IMR-90 (cell line): ENCODE measurements around the gene RPL23. TPM values are rescaled to one million over a fixed set of nuclear protein-coding genes. Genes with fewer than 3 reads are reported as not detected.

Experiments used
- ATAC-seq: fragments of 200-7000 bp; cut with Tn5 transposase; 2 replicates; pipeline ENCODE4 v1.9.1; 2020; ENCODE audit warnings: low read depth, mild to moderate bottlenecking, moderate library complexity
- BruUV-seq: library from RNA; stranded (reverse); fragments of 400-500 nt; replicated peaks from 2 replicates; lab custom pipeline; 2021; lab: Mats Ljungman, UMichigan
- CTCF ChIA-PET: fragments of 300-600 bp; formaldehyde crosslinking; extraction: SDS; loops from one replicate; lab custom pipeline; 2021; ENCODE audit warnings: antibody characterized with exemption; lab: Yijun Ruan, JAX
- POLR2A ChIA-PET: fragments of 300-600 bp; sonication (Branson Sonifier 250); formaldehyde crosslinking; loops from one replicate; lab custom pipeline; 2022; ENCODE audit warnings: antibody characterized with exemption; ENCODE audit not compliant: unreplicated experiment; lab: Charles Lee
- DNase-seq: peaks from one replicate; pipeline ENCODE4 v3.0.0; 2013
- H2AFZ ChIP-seq: replicated peaks from 2 replicates; pipeline ENCODE3; 2013; ENCODE audit warnings: low read length, mild to moderate bottlenecking; ENCODE audit not compliant: poor library complexity
- H2AK5ac ChIP-seq: 2 replicates; pipeline ENCODE4 v1.6.1; 2013; ENCODE audit warnings: low read depth, low read length, inconsistent platforms
- H2AK9ac ChIP-seq: replicated peaks from 2 replicates; pipeline ENCODE3; 2013; ENCODE audit warnings: mild to moderate bottlenecking, low read depth, low read length, moderate library complexity; ENCODE audit not compliant: poor library complexity
- H2BK120ac ChIP-seq: 2 replicates; pipeline ENCODE4 v1.6.1; 2013; ENCODE audit warnings: low read depth, low read length, inconsistent platforms
- H2BK15ac ChIP-seq: 3 replicates; pipeline ENCODE4 v1.6.1; 2013; ENCODE audit warnings: low read depth, low read length, inconsistent platforms
- H2BK20ac ChIP-seq: 2 replicates; pipeline ENCODE4 v1.6.1; 2013; ENCODE audit warnings: low read depth, mild to moderate bottlenecking, inconsistent platforms, low read length, moderate library complexity
- H2BK5ac ChIP-seq: 2 replicates; pipeline ENCODE4 v1.6.1; 2013; ENCODE audit warnings: mild to moderate bottlenecking, low read depth, low read length, inconsistent platforms; ENCODE audit not compliant: poor library complexity, severe bottlenecking
- H3K14ac ChIP-seq: replicated peaks from 2 replicates; pipeline ENCODE4 v1.6.1; 2013; ENCODE audit warnings: low read depth, low read length, inconsistent platforms
- H3K18ac ChIP-seq: 2 replicates; pipeline ENCODE4 v1.6.1; 2013; ENCODE audit warnings: low read depth, low read length, control low read depth
- H3K23ac ChIP-seq: 2 replicates; pipeline ENCODE4 v1.6.1; 2013; ENCODE audit warnings: low read depth, low read length, inconsistent platforms
- H3K27ac ChIP-seq: 2 replicates; pipeline ENCODE4 v1.5.1; 2013; ENCODE audit warnings: mild to moderate bottlenecking, control low read depth, low read length; ENCODE audit not compliant: insufficient read depth
- H3K27me3 ChIP-seq: 2 replicates; pipeline ENCODE4 v1.6.1; 2013; ENCODE audit warnings: low read length; ENCODE audit not compliant: control insufficient read depth, insufficient read depth
- H3K36me3 ChIP-seq: 2 replicates; pipeline ENCODE4 v1.6.1; 2013; ENCODE audit warnings: low read length, mixed read lengths; ENCODE audit not compliant: control insufficient read depth, insufficient read depth
- H3K4ac ChIP-seq: 2 replicates; pipeline ENCODE4 v1.6.1; 2013; ENCODE audit warnings: low read depth, low read length, inconsistent platforms
- H3K4me1 ChIP-seq: 2 replicates; pipeline ENCODE4 v1.6.1; 2013; ENCODE audit warnings: low read length, mixed read lengths; ENCODE audit not compliant: control insufficient read depth, insufficient read depth
- H3K4me2 ChIP-seq: 2 replicates; pipeline ENCODE4 v1.6.1; 2013; ENCODE audit warnings: low read depth, mild to moderate bottlenecking, control low read depth, low read length, moderate library complexity
- H3K4me3 ChIP-seq: 2 replicates; pipeline ENCODE4 v1.5.1; 2013; ENCODE audit warnings: low read depth, mild to moderate bottlenecking, control low read depth, low read length, moderate library complexity; ENCODE audit not compliant: insufficient read depth
- H3K56ac ChIP-seq: 2 replicates; pipeline ENCODE4 v1.6.1; 2013; ENCODE audit warnings: low read length, inconsistent platforms; ENCODE audit not compliant: insufficient read depth; ENCODE audit errors: extremely low read depth
- H3K79me1 ChIP-seq, 2 experiments: 2 replicates each; pipeline ENCODE4 v1.6.1; 2013; ENCODE audit warnings: low read length in 2 of 2, inconsistent platforms in 1 of 2, low read depth in 1 of 2
- H3K9ac ChIP-seq: 2 replicates; pipeline ENCODE4 v1.6.1; 2013; ENCODE audit warnings: low read depth, low read length, control low read depth
- H3K9me1 ChIP-seq: 2 replicates; pipeline ENCODE4 v1.6.1; 2013; ENCODE audit warnings: low read length, inconsistent platforms; ENCODE audit not compliant: insufficient read depth
- H3K9me3 ChIP-seq: 2 replicates; pipeline ENCODE4 v1.6.1; 2013; ENCODE audit warnings: low read length; ENCODE audit not compliant: control insufficient read depth, insufficient read depth
- H4K20me1 ChIP-seq: 2 replicates; pipeline ENCODE4 v1.6.1; 2013; ENCODE audit warnings: low read length, inconsistent platforms; ENCODE audit not compliant: insufficient read depth
- H4K5ac ChIP-seq: 2 replicates; pipeline ENCODE4 v1.6.1; 2013; ENCODE audit warnings: mild to moderate bottlenecking, low read depth, low read length, control low read depth
- H4K8ac ChIP-seq, 2 experiments: 2 replicates each; pipeline ENCODE4 v1.6.1; 2013; ENCODE audit warnings: low read depth in 2 of 2, low read length in 2 of 2, control low read depth in 1 of 2, inconsistent platforms in 1 of 2
- H4K91ac ChIP-seq: 2 replicates; pipeline ENCODE4 v1.6.1; 2013; ENCODE audit warnings: low read depth, low read length, inconsistent platforms; ENCODE audit not compliant: insufficient read depth
- BHLHE40 ChIP-seq: fragments of 150-350 bp; IDR thresholded peaks from 2 replicates; pipeline ENCODE4 v1.6.1; 2016; ENCODE audit warnings: mild to moderate bottlenecking, low read depth, low read length
- CHD1 ChIP-seq: IDR thresholded peaks from 2 replicates; pipeline ENCODE4 v1.6.1; 2012; ENCODE audit warnings: low read depth, low read length, improper control_type of control experiment
- MAZ ChIP-seq: IDR thresholded peaks from 2 replicates; pipeline ENCODE4 v1.6.1; 2012; ENCODE audit warnings: low read depth, mild to moderate bottlenecking, low read length, improper control_type of control experiment, moderate library complexity, borderline replicate concordance
- MXI1 ChIP-seq: IDR thresholded peaks from 2 replicates; pipeline ENCODE4 v1.6.1; 2012; ENCODE audit warnings: low read depth, mild to moderate bottlenecking, low read length, moderate library complexity, borderline replicate concordance
- POLR2A ChIP-seq: IDR thresholded peaks from 2 replicates; pipeline ENCODE4 v1.6.1; 2012; ENCODE audit warnings: mild to moderate bottlenecking, low read depth, low read length
- RFX5 ChIP-seq: IDR thresholded peaks from 2 replicates; pipeline ENCODE4 v1.8.0; 2012; ENCODE audit warnings: low read depth, mild to moderate bottlenecking, low read length, moderate library complexity
- USF2 ChIP-seq: fragments of 150-350 bp; IDR thresholded peaks from 2 replicates; pipeline ENCODE4 v1.6.1; 2017; ENCODE audit warnings: mild to moderate bottlenecking, antibody characterized with exemption, low read length, low read depth
- WGBS, 2 experiments: methylation state at CpG; one replicate each; pipeline versions ENCODE4 v1.1.5 to v1.1.7; 2013; ENCODE audit warnings: missing lambda C conversion rate in 2 of 2; ENCODE audit not compliant: insufficient read length in 1 of 2; ENCODE audit errors: extremely low coverage in 2 of 2; 5-methylcytosine and 5-hydroxymethylcytosine counted together
- dilution Hi-C: fragments of 300-500 bp; cut with HindIII; formaldehyde crosslinking; loops from one replicate; pipeline ENCODE4 v1.14.3; 2018; ENCODE audit warnings: low sequenced_read_pairs; ENCODE audit not compliant: unreplicated experiment
- in situ Hi-C: fragments of 300-500 bp; cut with MboI; formaldehyde crosslinking; loops from 3 replicates; pipeline ENCODE4 v1.14.3; 2019; ENCODE audit warnings: low sequenced_read_pairs, inconsistent platforms, mixed read lengths
- intact Hi-C: fragments of 100-400 bp; cut with micrococcal nuclease; formaldehyde crosslinking; loops from 2 replicates; pipeline ENCODE4 v1.10.0; 2022
- polyA plus RNA-seq, 3 experiments: library from polyadenylated mRNA; depleted of rRNA; stranded (reverse); fragments of >200 nt; gene quantifications; 2 replicates each; pipeline ENCODE4 v1.2.3, GENCODE V29; 2012; ENCODE audit warnings: low replicate concordance in 1 of 3
- total RNA-seq: library from RNA; depleted of rRNA; stranded (reverse); fragments of >200 nt; gene quantifications from 2 replicates; pipeline ENCODE4 v1.2.3, GENCODE V29; 2012

Gene RPL23
- total and polyA plus RNA-seq, 2 of the 4 experiments (the other 2 are of a cell fraction) = 1,170 to 2,308 TPM

GRCh38 chr17:38869526-38870258, 16.2 kb upstream of the RPL23 start, which contains the start of gene LASP1:
Gene LASP1, plus strand, starts transcription at chr17:38870058. Its CDS starts 132 bp downstream, at chr17:38870190.
- intact Hi-C loops (loop anchor here (1.0 to 5.0 kb wide), 4 partner anchors 13 to 284 kb away; partner anchors contain the start of gene PSMB3), in situ Hi-C loops (no loop called here), dilution Hi-C loops (no loop called here)
- 0% methylated on average over 23 of the region's 73 CpGs; no CpG with 5 or more reads in 1 of the 2 experiments for WGBS, 2 experiments
- Histone ChIP-seq H2AK9ac (peak within 1 kb of the TSS; percentile 100), H2BK15ac (peak within 1 kb of the TSS; percentile 92; the same call in 1 of the 3 replicates), H3K4me3 (peak within 1 kb of the TSS; percentile 90), H2AFZ (peak within 1 kb of the TSS; percentile 95), H3K14ac (peak within 1 kb of the TSS; percentile 96), H4K8ac (peak within 1 kb of the TSS; percentile 81 to 94), H4K5ac (peak within 1 kb of the TSS; percentile 80), H3K56ac (peak within 1 kb of the TSS; percentile 98), H3K4me1 (peaks cover 31% of the 10 kb centered on the region), H2BK5ac (peak within 1 kb of the TSS; percentile 90), H3K27ac (peak within 1 kb of the TSS; percentile 96), H3K23ac (peak within 1 kb of the TSS; percentile 97), H3K27me3 (no peaks in the 10 kb centered on the region), H2AK5ac (peak within 1 kb of the TSS; percentile 96), H4K91ac (peak within 1 kb of the TSS; percentile 91), H3K4me2 (peak within 1 kb of the TSS; percentile 94), H3K9ac (peak within 1 kb of the TSS; percentile 97), H3K9me3 (no peaks in the 10 kb centered on the region), H2BK20ac (peak within 1 kb of the TSS; percentile 74), H3K36me3 (peaks cover 26% of the 10 kb centered on the region), H3K18ac (peak within 1 kb of the TSS; percentile 83), H3K9me1 (peaks cover 31% of the 10 kb centered on the region), H4K20me1 (peaks cover 42% of the 10 kb centered on the region), H3K4ac (peak within 1 kb of the TSS; percentile 97), H3K79me1 (peaks cover 0 to 39% of the 10 kb centered on the region in 2 experiments; a peak in 2 of 4 replicates), H2BK120ac (peak within 1 kb of the TSS; percentile 91)
- no peak for TF ChIP-seq CHD1
- TF ChIP-seq RFX5 = no peak
- TF ChIP-seq MXI1 = peak; percentile 82
- TF ChIP-seq BHLHE40 = peak; percentile 27; the same call in 1 of the 2 replicates
- TF ChIP-seq MAZ = peak; percentile 94
- TF ChIP-seq USF2 = peak; percentile 61
- peak; percentile 98 for TF ChIP-seq POLR2A
- CTCF ChIA-PET = interaction anchor here (0.6 to 0.8 kb wide), 2 partner anchors 16 to 94 kb away, joined by 5 to 6 read pairs; partner anchors contain the start of gene RPL23
- no TSS peak for BruUV-seq
- ATAC-seq = peak; percentile 58
- POLR2A ChIA-PET = interaction anchor here (0.6 to 1.3 kb wide), 4 partner anchors 8 to 55 kb away, joined by 4 to 8 read pairs (median 4); partner anchors contain the start of genes LASP1NB and RPL23
- peak; percentile 87 for DNase-seq
